Right lobe of liver (tissue), 6 donors: ENCODE data around the gene IGLL5. TPM values are rescaled to one million over a fixed set of nuclear protein-coding genes. Genes with fewer than 3 reads are reported as not detected.

ENCODE experiments used
- ATAC-seq, 4 donors: fragments of 200-7000 bp; cut with Tn5 transposase; one replicate each; pipeline ENCODE4 v1.9.1; 2020; ENCODE audit warnings: mild to moderate bottlenecking in 4 of 4, moderate library complexity in 4 of 4
- DNase-seq, 3 donors: peaks; one replicate each; pipeline ENCODE4 v3.0.0-alpha.2; 2020
- H3K27ac ChIP-seq, 3 donors: fragments of 200-600 bp; one replicate each; pipeline ENCODE4 v1.8.0; 2022
- H3K27me3 ChIP-seq, 2 donors: fragments of 200-600 bp; one replicate each; pipeline ENCODE4 v1.8.0; 2022
- H3K36me3 ChIP-seq, 4 donors: fragments of 200-600 bp; sonication (generic) in 1 of 4; one replicate each; pipeline versions ENCODE4 v1.5.1 to v1.8.0; 2017 to 2022; ENCODE audit warnings: control low read depth in 1 of 4
- H3K4me1 ChIP-seq, 4 donors: fragments of 200-600 bp; sonication (generic) in 1 of 4; one replicate each; pipeline versions ENCODE4 v1.5.1 to v1.8.0; 2017 to 2022; ENCODE audit warnings: control low read depth in 1 of 4
- H3K4me3 ChIP-seq, 3 donors: fragments of 200-600 bp; one replicate each; pipeline ENCODE4 v1.8.0; 2022
- H3K9me3 ChIP-seq, 4 donors: fragments of 200-600 bp; sonication (generic) in 1 of 4; one replicate each; pipeline versions ENCODE4 v1.5.1 to v1.8.0; 2017 to 2022; ENCODE audit warnings: control low read depth in 1 of 4
- CTCF ChIP-seq, 4 donors: fragments of 200-600 bp in 3 of 4; fragments of 450-650 bp in 1 of 4; IDR thresholded peaks; one replicate each; pipeline versions ENCODE4 v1.5.1 to v1.8.0; 2016 to 2022; ENCODE audit warnings: antibody characterized with exemption in 4 of 4, mild to moderate bottlenecking in 2 of 4
- POLR2A ChIP-seq: fragments of 450-650 bp; IDR thresholded peaks from one replicate; pipeline ENCODE4 v1.6.1; 2017; ENCODE audit warnings: antibody characterized with exemption, mild to moderate bottlenecking
- WGBS: methylation state at CpG from one replicate; pipeline ENCODE4 v1.1.6; 2018; ENCODE audit warnings: low coverage, low lambda C conversion rate; ENCODE audit not compliant: insufficient coverage; ENCODE audit errors: missing lambda C conversion rate; 5-methylcytosine and 5-hydroxymethylcytosine counted together
- intact Hi-C, 2 donors: fragments of 100-400 bp; cut with DNase I; formaldehyde crosslinking; loops; one replicate each; pipeline versions ENCODE4 v1.11.2 to v1.14.1; 2022
- total RNA-seq, 6 experiments: library from RNA; depleted of rRNA in 2 of 6; stranded (reverse); fragments of >200 nt in 2 of 6; fragmentation: NEBNext Ultra II Directional in 3 of 6; extraction: Animal tissue kit (Norgen Biotek cat#: 25700) in 3 of 6; gene quantifications; one replicate each; pipeline versions ENCODE4 v1.1.0 to v1.2.4, GENCODE V29; 2016 to 2023
- donor health status: DM: no; HTN: yes; CAD: no.
- donor health status: DM: no; HTN: no; CAD: no.
- donor health status: DM: no; HTN: no; CAD: no.
- donor health status: DM: no; HTN: yes; CAD: no.
- donor health status: DM: no; HTN: yes; CAD: no.

IGLL5 gene
- total RNA-seq, 6 experiments from 2014 or later = 1.6 to 4.1 (median 3.1) TPM

GRCh38 chr22:22888571-22889353, 1.1 kb downstream of the IGLL5 start:
- Histone ChIP-seq H3K36me3 (no peaks in the 10 kb centered on the region), H3K27ac (no peak overlapping the region), H3K9me3 (no peaks in the 10 kb centered on the region), H3K4me3 (no peak overlapping the region), H3K27me3 (no peaks in the 10 kb centered on the region), H3K4me1 (no peaks in the 10 kb centered on the region)
- 56% methylated on average over 12 of the region's 13 CpGs for WGBS
- TF ChIP-seq POLR2A (no peak), CTCF (IDR thresholded peaks at IDR 0.05) (no peak)
- ATAC-seq (no peak), DNase-seq (peak in 1 of 3 donors; percentile 16)
- intact Hi-C loops = loop anchor here in 1 of 2 donors (10.0 kb wide), 1 partner anchor 94 kb away; no protein-coding TSS in a partner anchor

- ATAC-seq = no peak
- no peak for TF ChIP-seq CTCF (IDR thresholded peaks at IDR 0.05)
- no peak for TF ChIP-seq POLR2A
- Histone ChIP-seq H3K27ac (no peak overlapping the region), H3K4me3 (no peak overlapping the region), H3K9me3 (no peaks in the 10 kb centered on the region), H3K4me1 (no peaks in the 10 kb centered on the region), H3K36me3 (no peaks in the 10 kb centered on the region), H3K27me3 (no peaks in the 10 kb centered on the region)
- DNase-seq = no peak
- intact Hi-C loops = no loop called here
These were observed 2.5 kb downstream of the IGLL5 start for GRCh38 chr22:22890085-22890484.

- DNase-seq (no peak), ATAC-seq (no peak)
- intact Hi-C loops = no loop called here
- Histone ChIP-seq H3K27ac (no peak overlapping the region), H3K4me1 (no peaks in the 10 kb centered on the region), H3K4me3 (no peak overlapping the region), H3K36me3 (no peaks in the 10 kb centered on the region), H3K27me3 (no peaks in the 10 kb centered on the region), H3K9me3 (no peaks in the 10 kb centered on the region)
- TF ChIP-seq POLR2A = no peak
- TF ChIP-seq CTCF (IDR thresholded peaks at IDR 0.05) = no peak
- 57% methylated on average over 3 of the region's 3 CpGs for WGBS
These were observed 3.6 kb downstream of the IGLL5 start for GRCh38 chr22:22891139-22891621.

GRCh38 chr22:22892096-22893052, 4.8 kb downstream of the IGLL5 start:
- 75% methylated on average over 1 of the region's 1 CpG for WGBS
- intact Hi-C loops = no loop called here
- TF ChIP-seq POLR2A (no peak), CTCF (IDR thresholded peaks at IDR 0.05) (no peak)

More at GRCh38 chr22:22892096-22893052, 4.8 kb downstream of the IGLL5 start:
- Histone ChIP-seq H3K9me3 (no peaks in the 10 kb centered on the region), H3K27me3 (no peaks in the 10 kb centered on the region), H3K36me3 (no peaks in the 10 kb centered on the region), H3K4me3 (no peak overlapping the region), H3K4me1 (no peaks in the 10 kb centered on the region), H3K27ac (no peak overlapping the region)
- ATAC-seq (no peak), DNase-seq (peak in 1 of 3 donors; percentile 12)
